ENCODE results near the gene SLIT1.
"Not testable (repeated sequence)": the region's sequence is repeated elsewhere in the genome, so short reads cannot be mapped to it uniquely, and the experiment has no call there.

The SLIT1 gene

DNA sequence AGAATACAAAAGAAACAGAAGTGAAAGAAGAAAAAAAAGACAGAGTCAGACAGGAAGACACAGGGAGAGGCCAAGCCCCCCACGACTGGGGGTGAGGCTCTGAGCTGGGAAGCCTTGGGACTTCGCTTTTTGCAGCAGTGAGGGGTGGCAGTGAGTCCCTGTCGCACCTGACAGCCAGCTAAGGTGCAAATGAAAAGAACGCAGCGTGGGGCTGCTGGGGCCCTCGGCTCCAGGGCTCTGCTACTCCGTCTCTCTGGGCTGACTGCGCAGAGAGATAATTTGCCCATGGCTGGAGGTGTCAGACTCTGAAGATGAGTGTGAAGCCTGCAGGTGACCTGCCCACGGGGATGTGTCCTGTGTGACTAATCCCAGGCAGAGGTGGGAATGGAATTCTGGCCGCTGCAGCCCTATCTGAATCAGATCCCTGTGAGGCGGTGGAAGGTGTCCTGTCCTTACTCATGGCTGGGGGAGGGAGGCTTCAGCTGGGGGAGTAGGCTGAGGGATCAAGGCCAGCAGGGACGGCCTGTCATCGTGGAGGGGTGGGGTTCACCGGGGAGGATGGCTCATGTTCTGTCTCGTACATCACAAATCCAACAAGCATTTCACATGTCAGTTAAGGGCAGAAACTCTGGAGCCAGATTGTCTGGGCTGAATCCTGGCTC, 96.4 kb downstream of the SLIT1 start:
- Histone ChIP-seq H3K4me1 (ENCODE audit: control insufficient read depth, insufficient read depth, low read length) (0 out of 2 replicates have a peak, but pooled peaks cover 1% of the 10 kb centered on the region), H3K27ac (ENCODE audit: low read length) (no peak overlapping the region), H3K4me3 (ENCODE audit: low read length) (no peak overlapping the region), H3K9me3 (ENCODE audit: control insufficient read depth, insufficient read depth, low read length) (no peaks in the 10 kb centered on the region), H3K27me3 (ENCODE audit: control insufficient read depth, insufficient read depth, low read length) (no peaks in the 10 kb centered on the region), H3K36me3 (ENCODE audit: control insufficient read depth, insufficient read depth, low read length) (no peaks in the 10 kb centered on the region)
- no peak for DNase-seq (ENCODE audit: low read depth, low spot score)
- WGBS (ENCODE audit: insufficient coverage, insufficient read length) = no CpG with 5 or more reads among the region's 15 CpGs

- no peaks in the 10 kb centered on the region for H3K9me3 ChIP-seq (ENCODE audit: control insufficient read depth, insufficient read depth, low read length)
- H3K36me3 ChIP-seq (ENCODE audit: control insufficient read depth, insufficient read depth, low read length) = no peaks in the 10 kb centered on the region
- no peaks in the 10 kb centered on the region for H3K27me3 ChIP-seq (ENCODE audit: control insufficient read depth, insufficient read depth, low read length)
- H3K4me3 ChIP-seq (ENCODE audit: low read length) = no peak overlapping the region
- DNase-seq (ENCODE audit: low read depth, low spot score) = no peak
- H3K4me1 ChIP-seq (ENCODE audit: control insufficient read depth, insufficient read depth, low read length) = 0 out of 2 replicates have a peak, but pooled peaks cover 1% of the 10 kb centered on the region
- no peak overlapping the region for H3K27ac ChIP-seq (ENCODE audit: low read length)
- no CpG with 5 or more reads among the region's 9 CpGs for WGBS (ENCODE audit: insufficient coverage, insufficient read length)
Measured at GRCh38 chr10:97087296-97087695, 98.5 kb downstream of the SLIT1 start.

- no peaks in the 10 kb centered on the region for H3K27me3 ChIP-seq (ENCODE audit: control insufficient read depth, insufficient read depth, low read length)
- no peak overlapping the region for H3K27ac ChIP-seq (ENCODE audit: low read length)
- DNase-seq (ENCODE audit: low read depth, low spot score) = no peak
- WGBS (ENCODE audit: insufficient coverage, insufficient read length) = no CpG with 5 or more reads among the region's 1 CpG
- no peaks in the 10 kb centered on the region for H3K9me3 ChIP-seq (ENCODE audit: control insufficient read depth, insufficient read depth, low read length)
- 0 out of 2 replicates have a peak, but pooled peaks cover 1% of the 10 kb centered on the region for H3K4me1 ChIP-seq (ENCODE audit: control insufficient read depth, insufficient read depth, low read length)
- H3K36me3 ChIP-seq (ENCODE audit: control insufficient read depth, insufficient read depth, low read length) = no peaks in the 10 kb centered on the region
- H3K4me3 ChIP-seq (ENCODE audit: low read length) = no peak overlapping the region
Measured at GRCh38 chr10:97086530-97086929, 99.2 kb downstream of the SLIT1 start.

- H3K9me3 ChIP-seq (ENCODE audit: control insufficient read depth, insufficient read depth, low read length) = no peaks in the 10 kb centered on the region
- H3K36me3 ChIP-seq (ENCODE audit: control insufficient read depth, insufficient read depth, low read length) = no peaks in the 10 kb centered on the region
- DNase-seq (ENCODE audit: low read depth, low spot score) = no peak
- no peak overlapping the region for H3K27ac ChIP-seq (ENCODE audit: low read length)
- H3K4me1 ChIP-seq (ENCODE audit: control insufficient read depth, insufficient read depth, low read length) = peaks cover 7% of the 10 kb centered on the region
- no peak overlapping the region for H3K4me3 ChIP-seq (ENCODE audit: low read length)
- no CpG with 5 or more reads among the region's 9 CpGs for WGBS (ENCODE audit: insufficient coverage, insufficient read length)
- H3K27me3 ChIP-seq (ENCODE audit: control insufficient read depth, insufficient read depth, low read length) = no peaks in the 10 kb centered on the region
Measured at GRCh38 chr10:97083228-97083829, 102.4 kb downstream of the SLIT1 start.

DNA sequence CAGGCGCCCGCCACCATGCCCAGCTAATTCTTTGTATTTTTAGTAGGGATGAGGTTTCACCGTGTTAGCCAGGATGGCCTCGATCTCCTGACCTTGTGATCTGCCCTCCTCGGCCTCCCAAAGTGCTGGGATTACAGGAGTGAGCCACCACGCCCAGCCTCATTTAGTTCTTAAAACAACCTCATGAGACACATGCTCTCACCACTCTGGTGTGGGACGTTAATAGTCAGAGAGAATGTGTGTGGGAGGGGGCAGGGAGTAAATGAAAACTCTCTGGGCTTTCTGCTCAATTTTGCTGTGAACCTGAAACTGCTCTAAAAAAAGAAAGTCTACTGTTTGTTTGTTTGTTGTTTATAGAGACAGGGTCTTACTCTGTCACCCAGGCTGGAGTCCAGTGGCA, 103.2 kb downstream of the SLIT1 start:
- H3K4me1 ChIP-seq (ENCODE audit: control insufficient read depth, insufficient read depth, low read length); DNase-seq (ENCODE audit: low read depth, low spot score); H3K27me3 ChIP-seq (ENCODE audit: control insufficient read depth, insufficient read depth, low read length): not testable (repeated sequence)

DNA sequence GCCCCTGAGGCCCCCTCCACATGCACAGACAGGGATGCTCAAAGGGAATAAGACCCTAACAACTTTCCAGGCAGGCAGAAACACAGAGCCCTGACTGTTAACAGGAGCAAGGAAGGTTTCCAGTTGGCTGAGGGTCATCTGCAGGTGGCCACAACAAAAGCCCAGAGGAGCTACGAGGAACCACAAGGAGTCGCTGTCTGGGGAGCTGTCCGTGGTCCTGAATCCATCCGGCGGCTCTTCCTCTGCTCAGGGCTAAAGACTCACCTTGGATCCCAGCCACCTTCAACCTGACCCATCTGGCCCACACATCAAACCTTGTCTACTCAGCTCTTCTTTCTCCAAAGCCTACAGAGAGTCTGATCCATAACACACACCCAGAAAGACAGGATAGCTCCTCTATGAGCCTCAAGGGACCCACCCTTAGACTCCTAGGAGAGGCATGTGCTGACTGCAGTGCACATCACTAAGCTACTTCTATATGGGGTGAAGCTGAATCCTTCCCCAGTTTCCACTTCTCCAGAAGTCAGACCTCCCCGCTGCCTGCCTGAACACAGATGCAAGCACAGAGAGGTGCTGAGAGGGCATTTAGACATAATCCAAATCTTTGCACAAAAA, 104.0 kb downstream of the SLIT1 start:
- H3K36me3 ChIP-seq (ENCODE audit: control insufficient read depth, insufficient read depth, low read length) = no peaks in the 10 kb centered on the region
- no peak overlapping the region for H3K4me3 ChIP-seq (ENCODE audit: low read length)
- H3K27me3 ChIP-seq (ENCODE audit: control insufficient read depth, insufficient read depth, low read length) = no peaks in the 10 kb centered on the region
- peaks cover 6% of the 10 kb centered on the region for H3K4me1 ChIP-seq (ENCODE audit: control insufficient read depth, insufficient read depth, low read length)
- no peak overlapping the region for H3K27ac ChIP-seq (ENCODE audit: low read length)
- no peaks in the 10 kb centered on the region for H3K9me3 ChIP-seq (ENCODE audit: control insufficient read depth, insufficient read depth, low read length)
- WGBS (ENCODE audit: insufficient coverage, insufficient read length) = no CpG with 5 or more reads among the region's 6 CpGs
- DNase-seq (ENCODE audit: low read depth, low spot score) = peak; percentile 64

More for the DNA sequence above, 103.2 kb downstream of the SLIT1 start:
- H3K27ac ChIP-seq (ENCODE audit: low read length); H3K36me3 ChIP-seq (ENCODE audit: control insufficient read depth, insufficient read depth, low read length); H3K4me3 ChIP-seq (ENCODE audit: low read length); H3K9me3 ChIP-seq (ENCODE audit: control insufficient read depth, insufficient read depth, low read length): not testable (repeated sequence)
- no CpG with 5 or more reads among the region's 7 CpGs for WGBS (ENCODE audit: insufficient coverage, insufficient read length)

- Histone ChIP-seq H3K27ac (ENCODE audit: low read length) (no peak overlapping the region), H3K36me3 (ENCODE audit: control insufficient read depth, insufficient read depth, low read length) (no peaks in the 10 kb centered on the region), H3K27me3 (ENCODE audit: control insufficient read depth, insufficient read depth, low read length) (no peaks in the 10 kb centered on the region), H3K9me3 (ENCODE audit: control insufficient read depth, insufficient read depth, low read length) (no peaks in the 10 kb centered on the region), H3K4me3 (ENCODE audit: low read length) (no peak overlapping the region), H3K4me1 (ENCODE audit: control insufficient read depth, insufficient read depth, low read length) (peaks cover 6% of the 10 kb centered on the region)
- WGBS (ENCODE audit: insufficient coverage, insufficient read length) = no CpG with 5 or more reads among the region's 7 CpGs
- no peak for DNase-seq (ENCODE audit: low read depth, low spot score)
Measured at GRCh38 chr10:97080051-97080776, 105.5 kb downstream of the SLIT1 start.

DNA sequence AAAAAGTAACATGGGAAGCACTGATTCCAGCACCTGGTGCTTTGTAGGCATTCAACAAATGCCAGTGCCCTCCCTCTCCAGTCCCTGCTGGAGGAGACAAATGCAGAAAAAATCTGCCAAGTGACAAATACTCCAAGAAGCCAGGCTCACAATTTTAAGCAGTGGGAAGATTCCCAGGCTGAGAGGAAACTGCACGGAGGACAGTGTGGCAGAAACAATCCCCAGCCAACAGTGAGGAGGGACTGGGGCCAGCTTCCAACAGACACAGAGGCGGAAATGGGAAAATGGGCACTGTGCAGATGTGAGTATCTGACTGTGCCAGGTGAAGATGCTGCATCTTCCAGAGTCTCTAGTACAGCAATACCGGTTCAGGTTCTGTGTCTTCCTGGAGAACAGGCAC, 106.3 kb downstream of the SLIT1 start:
- no CpG with 5 or more reads among the region's 3 CpGs for WGBS (ENCODE audit: insufficient coverage, insufficient read length)

GRCh38 chr10:97078938-97079445, 106.8 kb downstream of the SLIT1 start:
- H3K36me3 ChIP-seq (ENCODE audit: control insufficient read depth, insufficient read depth, low read length) = no peaks in the 10 kb centered on the region
- H3K4me1 ChIP-seq (ENCODE audit: control insufficient read depth, insufficient read depth, low read length) = peaks cover 6% of the 10 kb centered on the region
- no peak for DNase-seq (ENCODE audit: low read depth, low spot score)
- H3K9me3 ChIP-seq (ENCODE audit: control insufficient read depth, insufficient read depth, low read length) = no peaks in the 10 kb centered on the region
- WGBS (ENCODE audit: insufficient coverage, insufficient read length) = no CpG with 5 or more reads among the region's 2 CpGs
- H3K27ac ChIP-seq (ENCODE audit: low read length) = no peak overlapping the region
- no peaks in the 10 kb centered on the region for H3K27me3 ChIP-seq (ENCODE audit: control insufficient read depth, insufficient read depth, low read length)
- no peak overlapping the region for H3K4me3 ChIP-seq (ENCODE audit: low read length)

More for the DNA sequence above, 106.3 kb downstream of the SLIT1 start:
- Histone ChIP-seq H3K4me1 (ENCODE audit: control insufficient read depth, insufficient read depth, low read length) (peaks cover 6% of the 10 kb centered on the region), H3K27ac (ENCODE audit: low read length) (no peak overlapping the region), H3K27me3 (ENCODE audit: control insufficient read depth, insufficient read depth, low read length) (no peaks in the 10 kb centered on the region), H3K9me3 (ENCODE audit: control insufficient read depth, insufficient read depth, low read length) (no peaks in the 10 kb centered on the region), H3K36me3 (ENCODE audit: control insufficient read depth, insufficient read depth, low read length) (no peaks in the 10 kb centered on the region), H3K4me3 (ENCODE audit: low read length) (no peak overlapping the region)
- no peak for DNase-seq (ENCODE audit: low read depth, low spot score)

DNA sequence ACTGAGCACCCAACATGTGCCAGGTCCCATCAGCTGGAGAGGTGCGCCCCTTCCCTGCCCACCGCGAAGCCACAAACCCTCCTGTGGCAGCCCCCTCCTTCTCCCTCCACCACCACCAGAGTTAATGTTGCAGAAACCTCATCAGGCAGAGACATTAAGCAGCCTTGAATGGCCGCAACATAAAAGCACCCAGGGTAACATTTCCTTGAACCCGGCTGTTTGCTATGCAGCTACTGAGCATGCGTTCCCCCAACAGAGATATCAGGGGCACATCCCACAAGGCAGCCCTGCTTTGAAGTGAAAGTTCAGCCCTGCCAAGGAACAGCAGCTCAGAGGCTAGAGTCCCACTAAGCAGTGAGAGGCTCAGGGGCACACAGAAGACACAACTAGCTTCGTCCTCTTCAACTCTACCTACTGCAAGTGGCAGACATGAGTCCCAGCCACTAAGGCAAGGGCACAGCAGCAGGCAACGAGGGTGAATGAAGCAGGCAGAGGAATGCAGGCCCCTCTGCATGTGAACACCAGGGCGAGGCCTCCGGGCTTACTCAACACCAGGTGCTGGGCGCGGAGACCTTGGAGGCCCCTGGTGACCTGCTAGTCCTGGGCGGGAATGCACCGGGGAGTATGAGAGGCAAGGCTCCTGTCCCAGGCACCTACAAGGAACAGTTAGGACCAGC, 107.4 kb downstream of the SLIT1 start:
- H3K36me3 ChIP-seq (ENCODE audit: control insufficient read depth, insufficient read depth, low read length) = no peaks in the 10 kb centered on the region
- DNase-seq (ENCODE audit: low read depth, low spot score) = no peak
- peaks cover 6% of the 10 kb centered on the region for H3K4me1 ChIP-seq (ENCODE audit: control insufficient read depth, insufficient read depth, low read length)
- H3K27ac ChIP-seq (ENCODE audit: low read length) = no peak overlapping the region
- no peaks in the 10 kb centered on the region for H3K9me3 ChIP-seq (ENCODE audit: control insufficient read depth, insufficient read depth, low read length)
- no peak overlapping the region for H3K4me3 ChIP-seq (ENCODE audit: low read length)
- no peaks in the 10 kb centered on the region for H3K27me3 ChIP-seq (ENCODE audit: control insufficient read depth, insufficient read depth, low read length)
- no CpG with 5 or more reads among the region's 14 CpGs for WGBS (ENCODE audit: insufficient coverage, insufficient read length)
